ENCODE data around the gene AVPR2. TPM values are rescaled to one million over a fixed set of nuclear protein-coding genes. Genes with fewer than 3 reads are reported as not detected.

AVPR2 gene
- total and polyA plus RNA-seq, 9 of the 15 experiments (the other 6 are each of a cell fraction or from before 2014, with no cell fraction given): not detected

DNA sequence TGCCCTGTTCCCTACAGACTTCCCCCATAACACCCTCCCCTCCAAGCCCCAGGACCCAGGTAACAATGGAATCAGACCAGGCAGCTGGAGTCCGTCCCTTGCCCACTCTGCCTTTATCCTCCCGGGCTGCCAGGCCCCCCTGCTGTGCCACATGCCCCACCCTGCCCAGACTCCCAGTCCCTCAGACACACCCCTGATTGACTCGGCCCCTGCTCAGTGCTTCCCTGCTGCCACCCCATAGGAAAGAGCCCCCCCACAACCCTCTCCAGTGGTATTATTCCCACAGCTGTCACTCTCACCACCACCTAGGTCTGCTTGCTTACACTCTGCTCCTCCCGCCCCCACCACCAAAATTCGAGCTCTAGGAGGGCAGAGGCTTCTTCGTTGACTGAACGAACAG lies 35.1 kb downstream of the AVPR2 start:
- FAIRE-seq (no peak), ATAC-seq (no peak), DNase-seq (ENCODE audit: extremely low read depth in 1 of 4, low spot score in 3 of 4) (no peak)
- ChIA-PET POLR2A (interaction anchor here (0.6 to 1.2 kb wide), 3 partner anchors 11 to 213 kb away, joined by 3 to 5 read pairs (median 4); no protein-coding TSS in a partner anchor), CTCF (ENCODE audit: low intra/inter-chr PET ratio) (no interaction called here)
- no peaks in the 10 kb centered on the region for H3K9me1 ChIP-seq (ENCODE audit: control insufficient read depth, insufficient read depth, low read length)
- TF ChIP-seq ZNF589 (CRISPR knock-in tag; IDR thresholded peaks at IDR 0.05; ENCODE audit: low read depth) (no peak), ZSCAN29 (IDR thresholded peaks at IDR 0.05) (no peak), IRF9 (tag; IDR thresholded peaks at IDR 0.05) (no peak), CAMTA2 (CRISPR knock-in tag; conservative IDR thresholded peaks at IDR 0.05) (no peak), THAP7 (CRISPR knock-in tag; IDR thresholded peaks at IDR 0.05) (no peak), SPI1 (IDR thresholded peaks at IDR 0.05; ENCODE audit: borderline replicate concordance, low read depth, low read length) (no peak), KDM1A (IDR thresholded peaks at IDR 0.05) (no peak), DACH1 (IDR thresholded peaks at IDR 0.05; ENCODE audit: partially characterized antibody) (no peak), NFE2L1 (tag; IDR thresholded peaks at IDR 0.05; ENCODE audit: borderline replicate concordance, low read depth) (no peak), SLC30A9 (CRISPR knock-in tag; IDR thresholded peaks at IDR 0.05) (no peak), CHD4 (IDR thresholded peaks at IDR 0.05; ENCODE audit: insufficient read depth, insufficient replicate concordance, low read depth, low read length, poor library complexity, severe bottlenecking) (no peak), RB1 (IDR thresholded peaks at IDR 0.05; ENCODE audit: low read depth) (no peak)
- TF ChIP-seq, protein P1, sequence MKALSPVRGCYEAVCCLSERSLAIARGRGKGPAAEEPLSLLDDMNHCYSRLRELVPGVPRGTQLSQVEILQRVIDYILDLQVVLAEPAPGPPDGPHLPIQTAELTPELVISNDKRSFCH (CRISPR knock-in tag; IDR thresholded peaks at IDR 0.05): no peak
- TF ChIP-seq, protein P1 (tag; IDR thresholded peaks at IDR 0.05): no peak
- TF ChIP-seq, protein P2, sequence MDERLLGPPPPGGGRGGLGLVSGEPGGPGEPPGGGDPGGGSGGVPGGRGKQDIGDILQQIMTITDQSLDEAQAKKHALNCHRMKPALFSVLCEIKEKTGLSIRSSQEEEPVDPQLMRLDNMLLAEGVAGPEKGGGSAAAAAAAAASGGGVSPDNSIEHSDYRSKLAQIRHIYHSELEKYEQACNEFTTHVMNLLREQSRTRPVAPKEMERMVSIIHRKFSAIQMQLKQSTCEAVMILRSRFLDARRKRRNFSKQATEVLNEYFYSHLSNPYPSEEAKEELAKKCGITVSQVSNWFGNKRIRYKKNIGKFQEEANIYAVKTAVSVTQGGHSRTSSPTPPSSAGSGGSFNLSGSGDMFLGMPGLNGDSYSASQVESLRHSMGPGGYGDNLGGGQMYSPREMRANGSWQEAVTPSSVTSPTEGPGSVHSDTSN (CRISPR knock-in tag; IDR thresholded peaks at IDR 0.05; ENCODE audit: low read depth): no peak
- TF ChIP-seq, protein P2 (tag; conservative IDR thresholded peaks at IDR 0.05; ENCODE audit: low read depth): no peak
- no peak overlapping the region for H3K4me3 ChIP-seq
- 36% methylated on average over 5 of the region's 7 CpGs for WGBS (ENCODE audit: insufficient coverage, low coverage, missing lambda C conversion rate)
- peak overlapping the region in 1 of 2 experiments; percentile 81; a peak in 2 of 4 replicates for H3K9ac ChIP-seq (ENCODE audit: insufficient read depth in 1 of 2, low read depth in 2 of 2, low read length in 2 of 2)
- intact Hi-C loops (cut with micrococcal nuclease): no loop called here
- in situ Hi-C loops (cut with MboI): no loop called here
- H3K27ac ChIP-seq (ENCODE audit: extremely low read depth, low read depth, low read length): no peak overlapping the region
- H2AFZ ChIP-seq (ENCODE audit: low read depth, low read length): no peak overlapping the region
- peaks cover 10% of the 10 kb centered on the region for H3K79me2 ChIP-seq (ENCODE audit: control insufficient read depth, insufficient read depth, low read length)
- H3K4me1 ChIP-seq (replicated peaks in 1 of 2; ENCODE audit: control insufficient read depth in 2 of 2, insufficient read depth in 2 of 2, low read length in 2 of 2): peaks cover 20 to 50% of the 10 kb centered on the region in 2 experiments
- H3K36me3 ChIP-seq (ENCODE audit: control insufficient read depth, insufficient read depth, low read length): peaks cover 2% of the 10 kb centered on the region; the same call in 2 of the 3 replicates
- no peaks in the 10 kb centered on the region for H3K27me3 ChIP-seq (ENCODE audit: control insufficient read depth in 2 of 2, insufficient read depth in 2 of 2, low read length in 2 of 2)
- no TSS peak for BruUV-seq (replicated peaks)
- H3K4me2 ChIP-seq (ENCODE audit: insufficient read depth, low read length): no peak overlapping the region
- H3K9me3 ChIP-seq (replicated peaks; ENCODE audit: control insufficient read depth, insufficient read depth, low read depth, low read length): no peaks in the 10 kb centered on the region
- no peaks in the 10 kb centered on the region for H4K20me1 ChIP-seq (replicated peaks; ENCODE audit: control insufficient read depth, insufficient read depth, low read length)

All from K562 (cell line).